Mesendoderm (in vitro differentiated cells): ENCODE results near the gene SMIM3.
A peak's percentile ranks its signal among the peaks of the same experiment; 100 is the strongest.

ENCODE experiments used
- DNase-seq: peaks from one replicate; pipeline ENCODE4 v3.0.0; 2013
- H2AK5ac ChIP-seq: 2 replicates; pipeline ENCODE4 v1.6.1; 2013; ENCODE audit warnings: low read length, inconsistent platforms
- H2BK120ac ChIP-seq: 2 replicates; pipeline ENCODE4 v1.6.1; 2013; ENCODE audit warnings: low read depth, mild to moderate bottlenecking, low read length, moderate library complexity, mixed read lengths
- H2BK15ac ChIP-seq: replicated peaks from 2 replicates; pipeline ENCODE4 v1.6.1; 2013; ENCODE audit warnings: low read depth, mild to moderate bottlenecking, moderate library complexity
- H2BK5ac ChIP-seq: 2 replicates; pipeline ENCODE4 v1.6.1; 2013; ENCODE audit warnings: low read length, inconsistent platforms
- H3K18ac ChIP-seq: 2 replicates; pipeline ENCODE4 v1.6.1; 2013; ENCODE audit warnings: mild to moderate bottlenecking, low read length, mixed read lengths
- H3K23ac ChIP-seq: one replicate; pipeline ENCODE4 v1.6.1; 2013; ENCODE audit warnings: low read length
- H3K27ac ChIP-seq: 2 replicates; pipeline ENCODE4 v1.5.1; 2013; ENCODE audit warnings: low read depth, mild to moderate bottlenecking, inconsistent platforms, low read length, moderate library complexity
- H3K27me3 ChIP-seq: 2 replicates; pipeline ENCODE4 v1.6.1; 2013; ENCODE audit warnings: low read length, control low read depth, mild to moderate bottlenecking, inconsistent platforms; ENCODE audit not compliant: insufficient read depth, poor library complexity
- H3K36me3 ChIP-seq: 2 replicates; pipeline ENCODE4 v1.6.1; 2013; ENCODE audit warnings: low read length, inconsistent platforms; ENCODE audit not compliant: control insufficient read depth, insufficient read depth
- H3K4ac ChIP-seq: one replicate; pipeline ENCODE4 v1.6.1; 2013; ENCODE audit warnings: low read depth, mild to moderate bottlenecking, low read length, moderate library complexity
- H3K4me1 ChIP-seq: 2 replicates; pipeline ENCODE4 v1.6.1; 2013; ENCODE audit warnings: low read depth, low read length, inconsistent platforms; ENCODE audit not compliant: control insufficient read depth
- H3K4me2 ChIP-seq: 2 replicates; pipeline ENCODE4 v1.6.1; 2013; ENCODE audit warnings: low read length
- H3K4me3 ChIP-seq: 2 replicates; pipeline ENCODE4 v1.5.1; 2013; ENCODE audit warnings: mild to moderate bottlenecking, low read length
- H3K56ac ChIP-seq: one replicate; pipeline ENCODE4 v1.6.1; 2013; ENCODE audit warnings: low read length
- H3K79me1 ChIP-seq: 2 replicates; pipeline ENCODE4 v1.6.1; 2013; ENCODE audit warnings: low read length, inconsistent platforms
- H3K79me2 ChIP-seq: 2 replicates; pipeline ENCODE4 v1.6.1; 2013; ENCODE audit warnings: mild to moderate bottlenecking, low read length; ENCODE audit not compliant: control insufficient read depth, insufficient read depth
- H3K9ac ChIP-seq: 2 replicates; pipeline ENCODE4 v1.6.1; 2013; ENCODE audit warnings: low read length, inconsistent platforms
- H4K5ac ChIP-seq: one replicate; pipeline ENCODE4 v1.6.1; 2013; ENCODE audit warnings: low read length
- H4K8ac ChIP-seq: one replicate; pipeline ENCODE4 v1.6.1; 2013; ENCODE audit warnings: low read depth, mild to moderate bottlenecking, control low read depth, low read length, moderate library complexity
- WGBS: extraction: QIAGEN DNeasy Blood & Tissue Kit; methylation state at CpG from one replicate; pipeline ENCODE4 v1.1.7; 2013; ENCODE audit warnings: low lambda C conversion rate, missing lambda C conversion rate; ENCODE audit not compliant: insufficient coverage; ENCODE audit errors: extremely low coverage; 5-methylcytosine and 5-hydroxymethylcytosine counted together

SMIM3 gene

GRCh38 chr5:150779397-150780186 is 1.0 kb downstream of the SMIM3 start:
- peaks cover 11% of the 10 kb centered on the region for H3K4me1 ChIP-seq
- no peak overlapping the region for H3K23ac ChIP-seq
- no CpG with 5 or more reads among the region's 13 CpGs for WGBS
- H3K27me3 ChIP-seq, result no peaks in the 10 kb centered on the region
- H3K9ac ChIP-seq, result no peak overlapping the region
- H3K4ac ChIP-seq, result no peak overlapping the region
- no peak overlapping the region for H2BK120ac ChIP-seq
- no peak for DNase-seq
- H3K79me1 ChIP-seq, result no peaks in the 10 kb centered on the region
- no peak overlapping the region for H2AK5ac ChIP-seq
- H2BK15ac ChIP-seq, result no peak overlapping the region
- H3K79me2 ChIP-seq, result no peaks in the 10 kb centered on the region
- H3K18ac ChIP-seq, result no peak overlapping the region
- no peak overlapping the region for H3K4me3 ChIP-seq
- no peaks in the 10 kb centered on the region for H3K36me3 ChIP-seq
- H3K56ac ChIP-seq, result no peak overlapping the region
- H2BK5ac ChIP-seq, result no peak overlapping the region
- no peak overlapping the region for H3K27ac ChIP-seq
- no peak overlapping the region for H3K4me2 ChIP-seq
- H4K8ac ChIP-seq, result no peak overlapping the region
- no peak overlapping the region for H4K5ac ChIP-seq

DNA sequence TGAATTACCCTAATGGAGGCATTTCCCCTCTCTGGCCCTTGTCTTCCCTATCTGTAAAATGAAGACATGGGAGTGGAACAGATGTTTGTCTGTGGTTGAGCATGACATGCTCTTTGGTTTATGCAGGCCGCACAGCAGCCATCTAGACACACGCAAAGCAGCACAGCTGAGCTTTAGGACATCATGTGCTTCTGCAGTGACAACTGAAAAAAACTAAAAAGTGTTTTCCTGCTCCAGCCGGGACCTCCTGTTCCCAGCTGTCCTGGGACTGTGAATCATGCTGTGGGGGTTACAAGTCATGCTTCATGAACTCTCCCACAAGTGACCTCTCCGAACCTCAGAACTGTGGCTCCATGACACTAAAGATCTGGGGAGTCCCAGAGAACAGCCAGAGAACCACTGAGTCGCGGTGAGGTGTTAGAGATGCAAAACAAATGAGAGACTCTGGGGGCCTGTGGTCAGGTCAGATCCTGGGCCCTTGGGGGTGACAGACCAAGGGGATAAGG is 1.7 kb downstream of the SMIM3 start:
- H2BK15ac ChIP-seq, result no peak overlapping the region
- no peak overlapping the region for H3K18ac ChIP-seq
- no peak overlapping the region for H3K9ac ChIP-seq
- H2BK5ac ChIP-seq, result no peak overlapping the region
- peak overlapping the region; percentile 45 for H3K23ac ChIP-seq
- no peaks in the 10 kb centered on the region for H3K27me3 ChIP-seq
- H3K4ac ChIP-seq, result no peak overlapping the region
- no peak for DNase-seq
- no CpG with 5 or more reads among the region's 6 CpGs for WGBS
- H3K27ac ChIP-seq, result no peak overlapping the region
- no peak overlapping the region for H3K56ac ChIP-seq
- no peak overlapping the region for H2BK120ac ChIP-seq
- H4K8ac ChIP-seq, result no peak overlapping the region
- H3K4me2 ChIP-seq, result no peak overlapping the region
- no peak overlapping the region for H4K5ac ChIP-seq
- no peaks in the 10 kb centered on the region for H3K79me2 ChIP-seq
- H3K36me3 ChIP-seq, result no peaks in the 10 kb centered on the region
- H3K79me1 ChIP-seq, result no peaks in the 10 kb centered on the region
- no peak overlapping the region for H3K4me3 ChIP-seq
- H2AK5ac ChIP-seq, result no peak overlapping the region
- H3K4me1 ChIP-seq, result peaks cover 11% of the 10 kb centered on the region

- no peak overlapping the region for H3K23ac ChIP-seq
- WGBS, result no CpG with 5 or more reads among the region's 5 CpGs
- H3K18ac ChIP-seq, result no peak overlapping the region
- H2BK120ac ChIP-seq, result no peak overlapping the region
- H3K56ac ChIP-seq, result no peak overlapping the region
- no peak overlapping the region for H2AK5ac ChIP-seq
- H3K4me2 ChIP-seq, result no peak overlapping the region
- no peak overlapping the region for H3K9ac ChIP-seq
- H3K27ac ChIP-seq, result no peak overlapping the region
- peaks cover 11% of the 10 kb centered on the region for H3K4me1 ChIP-seq
- no peak overlapping the region for H4K5ac ChIP-seq
- H4K8ac ChIP-seq, result no peak overlapping the region
- H3K4ac ChIP-seq, result no peak overlapping the region
- no peak overlapping the region for H2BK5ac ChIP-seq
- H3K79me2 ChIP-seq, result no peaks in the 10 kb centered on the region
- no peaks in the 10 kb centered on the region for H3K79me1 ChIP-seq
- H2BK15ac ChIP-seq, result no peak overlapping the region
- H3K27me3 ChIP-seq, result no peaks in the 10 kb centered on the region
- H3K36me3 ChIP-seq, result no peaks in the 10 kb centered on the region
- H3K4me3 ChIP-seq, result no peak overlapping the region
- DNase-seq, result no peak
These were observed 2.3 kb downstream of the SMIM3 start for GRCh38 chr5:150780816-150781221.

DNA sequence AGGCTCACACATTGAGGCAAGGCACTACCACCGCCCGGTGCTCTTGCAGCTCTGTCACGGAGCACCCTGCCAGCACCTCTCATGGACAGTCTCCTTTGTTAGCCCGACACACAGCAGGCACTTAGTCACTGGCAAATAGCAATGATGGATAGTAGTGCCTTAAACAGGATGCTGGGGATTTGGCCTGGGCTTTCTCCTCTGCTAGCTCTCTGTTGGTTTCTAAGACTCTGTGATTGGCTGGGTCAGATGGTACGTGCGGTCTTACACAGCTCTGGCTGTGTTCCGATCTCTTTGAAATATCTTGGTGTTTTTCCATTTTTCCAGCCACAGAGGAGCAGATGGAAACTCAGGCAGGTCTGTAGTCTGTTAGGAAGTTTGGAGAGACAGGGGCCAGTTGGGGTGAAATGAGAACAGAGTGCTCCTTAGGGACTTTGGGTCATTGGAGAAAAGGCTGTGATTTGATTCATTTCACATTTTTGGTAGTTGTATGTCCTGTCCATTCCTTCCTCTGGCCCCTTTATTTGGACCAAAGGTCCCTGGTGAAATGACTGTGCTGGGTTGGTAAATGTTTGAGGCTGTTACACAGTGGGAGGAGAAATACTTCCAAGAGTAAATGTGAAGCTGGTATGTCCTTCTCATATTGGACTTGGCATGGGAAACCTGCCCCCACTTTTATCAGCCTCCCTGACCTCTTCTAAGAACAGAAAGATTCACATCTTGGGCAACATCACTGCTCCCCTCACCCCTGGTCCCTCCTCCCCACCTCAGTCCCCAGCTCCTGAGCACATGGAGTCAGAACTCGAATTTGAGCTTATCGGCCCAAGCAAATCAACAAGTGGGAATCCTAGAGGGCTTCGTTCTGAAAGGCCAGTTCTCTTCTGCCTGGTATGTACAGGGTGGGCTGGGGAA is 3.4 kb downstream of the SMIM3 start:
- no peak overlapping the region for H3K18ac ChIP-seq
- peak overlapping the region; percentile 25 for H3K56ac ChIP-seq
- H3K36me3 ChIP-seq, result no peaks in the 10 kb centered on the region
- no peak overlapping the region for H3K27ac ChIP-seq
- peak overlapping the region; percentile 80 for H3K23ac ChIP-seq
- peaks cover 11% of the 10 kb centered on the region for H3K4me1 ChIP-seq
- H3K27me3 ChIP-seq, result no peaks in the 10 kb centered on the region
- H3K4me2 ChIP-seq, result no peak overlapping the region
- no peak for DNase-seq
- no peak overlapping the region for H2BK5ac ChIP-seq
- H2BK15ac ChIP-seq, result no peak overlapping the region
- no CpG with 5 or more reads among the region's 10 CpGs for WGBS
- H2AK5ac ChIP-seq, result peak overlapping the region; percentile 45
- no peaks in the 10 kb centered on the region for H3K79me2 ChIP-seq
- no peak overlapping the region for H4K5ac ChIP-seq
- no peak overlapping the region for H3K4ac ChIP-seq
- no peak overlapping the region for H4K8ac ChIP-seq
- no peak overlapping the region for H2BK120ac ChIP-seq
- no peak overlapping the region for H3K9ac ChIP-seq
- no peak overlapping the region for H3K4me3 ChIP-seq
- H3K79me1 ChIP-seq, result no peaks in the 10 kb centered on the region

DNA sequence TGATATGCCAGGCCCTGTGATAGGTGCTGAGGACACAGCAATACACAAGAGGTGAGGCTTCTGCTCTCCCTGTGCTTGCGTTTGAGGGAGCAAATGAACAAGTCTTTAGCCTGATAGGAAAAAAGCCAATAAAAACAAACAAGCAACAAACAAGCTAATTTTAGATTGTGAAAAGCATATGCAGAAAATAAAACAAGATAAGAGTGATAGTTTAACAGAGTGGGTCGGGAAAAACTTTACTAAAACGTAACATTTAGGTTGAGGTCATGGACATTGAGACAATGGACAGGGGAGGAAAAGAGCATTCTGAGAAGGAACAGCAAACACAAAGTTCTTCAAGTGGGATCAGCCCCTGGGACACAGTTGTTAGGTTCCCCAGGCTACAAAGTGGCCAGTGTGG is 4.3 kb downstream of the SMIM3 start:
- Histone ChIP-seq H3K27ac (no peak overlapping the region), H3K9ac (no peak overlapping the region), H2BK15ac (no peak overlapping the region), H3K79me1 (no peaks in the 10 kb centered on the region), H3K79me2 (no peaks in the 10 kb centered on the region), H3K4me3 (no peak overlapping the region), H3K4me1 (peaks cover 10% of the 10 kb centered on the region), H3K4ac (no peak overlapping the region), H4K5ac (no peak overlapping the region), H3K36me3 (no peaks in the 10 kb centered on the region), H3K18ac (no peak overlapping the region), H2BK5ac (no peak overlapping the region), H3K27me3 (no peaks in the 10 kb centered on the region), H3K4me2 (no peak overlapping the region), H3K56ac (no peak overlapping the region), H4K8ac (no peak overlapping the region), H2AK5ac (no peak overlapping the region), H2BK120ac (no peak overlapping the region), H3K23ac (no peak overlapping the region)
- no CpG with 5 or more reads among the region's 3 CpGs for WGBS
- no peak for DNase-seq
